Measurements from ENCODE around the gene HNRNPM. TPM values are rescaled to one million over a fixed set of nuclear protein-coding genes. Genes with fewer than 3 reads are reported as not detected.

Gene HNRNPM
- total RNA-seq, 1 experiment from 2014 or later = 298 TPM

DNA sequence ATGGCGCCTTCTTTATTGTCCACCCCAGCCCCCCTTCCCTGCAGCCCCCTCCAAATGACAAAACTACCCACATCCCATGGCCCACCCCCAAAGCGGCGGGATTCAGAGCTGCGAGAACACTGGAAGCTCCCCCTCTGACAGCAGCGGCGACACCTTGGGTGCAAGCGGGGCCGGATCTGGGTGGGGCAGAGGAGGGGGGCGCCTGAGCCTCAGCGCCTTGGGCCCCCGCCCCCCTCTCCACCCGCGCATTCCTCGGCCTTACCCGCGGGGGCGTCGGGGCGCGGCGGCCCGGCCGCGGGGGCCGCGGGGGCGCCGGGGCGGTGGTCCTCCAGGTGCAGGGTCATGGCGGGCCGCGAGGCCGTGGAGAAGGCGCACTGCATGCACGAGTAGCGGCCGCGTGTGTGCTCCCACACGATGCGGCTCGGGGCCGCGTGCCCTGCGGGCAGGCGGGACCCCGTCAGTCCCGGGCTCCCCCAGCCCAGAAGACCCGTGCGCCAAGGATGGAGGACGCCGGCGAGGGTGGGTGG lies 65.9 kb downstream of the HNRNPM start:
- no peaks in the 10 kb centered on the region for H4K20me1 ChIP-seq (ENCODE audit: insufficient read depth)
- H2AFZ ChIP-seq (ENCODE audit: low read depth, low read length, poor library complexity, severe bottlenecking) = no peak overlapping the region
- ChIA-PET CTCF (no interaction called here), RAD21 (ENCODE audit: low non-redundant PET in 1 of 2, low total read pairs in 2 of 2, uncharacterized antibody in 2 of 2, unreplicated experiment in 2 of 2) (no interaction called here), POLR2A (no interaction called here)
- no peak overlapping the region for H3K4me3 ChIP-seq (replicated peaks in 1 of 2; ENCODE audit: low read depth in 1 of 2, low read length in 2 of 2)
- BruUV-seq (replicated peaks) = no TSS peak
- intact Hi-C loops (cut with micrococcal nuclease) = loop anchor here (10.0 kb wide), 1 partner anchor 96 kb away; the partner anchor contains the start of gene MARCHF2
- ATAC-seq = no peak
- no peaks in the 10 kb centered on the region for H3K36me3 ChIP-seq (ENCODE audit: control insufficient read depth in 1 of 2, insufficient read depth in 2 of 2, low read length in 2 of 2)
- no peak for TF ChIP-seq POLR2A (IDR thresholded peaks at IDR 0.05; ENCODE audit: borderline replicate concordance, extremely low read depth, insufficient read depth, insufficient read length)
- TF ChIP-seq ZBTB33 (IDR thresholded peaks at IDR 0.05; ENCODE audit: extremely low read depth, insufficient replicate concordance, low read length) = no peak
- H3K4me1 ChIP-seq (ENCODE audit: control insufficient read depth in 1 of 2, insufficient read depth in 2 of 2, low read length in 2 of 2) = peaks cover 30 to 53% of the 10 kb centered on the region in 2 experiments
- H3K9me2 ChIP-seq (ENCODE audit: insufficient read depth) = no peaks in the 10 kb centered on the region
- no peaks in the 10 kb centered on the region for H3K79me2 ChIP-seq (ENCODE audit: insufficient read depth, low read length)
- H3K27me3 ChIP-seq (ENCODE audit: insufficient read depth, low read length) = no peaks in the 10 kb centered on the region
- no peak overlapping the region; the same call in 1 of the 2 replicates for H3K27ac ChIP-seq (ENCODE audit: low read depth, low read length)
- DNase-seq (ENCODE audit: low read depth, low spot score) = no peak
- no peak overlapping the region for H3K4me2 ChIP-seq (ENCODE audit: low read length)
- H3K9ac ChIP-seq (ENCODE audit: low read length) = no peak overlapping the region
- no peaks in the 10 kb centered on the region for H3K9me3 ChIP-seq (ENCODE audit: control insufficient read depth in 1 of 2, insufficient read depth in 1 of 2, low read depth in 1 of 2, low read length in 2 of 2)

DNA sequence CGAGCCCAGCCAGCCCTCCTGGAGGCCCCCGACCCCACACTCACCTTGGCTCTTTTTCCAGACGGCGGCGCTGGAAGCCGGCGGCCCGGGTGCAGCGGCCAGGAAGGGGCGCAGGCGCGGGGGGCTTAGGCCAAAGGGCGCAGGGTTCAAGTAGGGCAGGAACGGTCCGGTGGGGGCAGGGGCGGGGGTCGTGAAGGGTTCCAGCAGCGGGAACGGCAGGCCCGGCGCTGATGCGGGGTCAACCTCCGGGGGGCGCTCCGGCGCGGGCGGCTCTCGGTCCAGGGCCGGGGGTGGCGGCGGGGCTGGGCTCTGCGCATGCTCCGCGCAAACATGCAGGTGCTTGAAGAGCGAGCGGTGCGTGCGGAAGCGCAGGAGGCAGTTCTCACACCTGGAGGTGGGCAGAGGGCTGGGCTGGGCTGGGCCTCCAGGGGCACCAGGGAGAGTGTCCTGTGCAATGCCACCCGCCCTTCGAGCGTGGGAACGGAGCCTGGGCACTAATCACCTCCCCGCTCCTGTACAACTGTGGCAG lies 66.9 kb downstream of the HNRNPM start:
- Histone ChIP-seq H4K20me1 (ENCODE audit: insufficient read depth) (no peaks in the 10 kb centered on the region), H3K4me3 (replicated peaks in 1 of 2; ENCODE audit: low read depth in 1 of 2, low read length in 2 of 2) (peak overlapping the region; percentile 59 to 78), H3K4me2 (ENCODE audit: low read length) (peak overlapping the region; percentile 87), H3K36me3 (ENCODE audit: control insufficient read depth in 1 of 2, insufficient read depth in 2 of 2, low read length in 2 of 2) (no peaks in the 10 kb centered on the region), H3K27me3 (ENCODE audit: insufficient read depth, low read length) (no peaks in the 10 kb centered on the region), H2AFZ (ENCODE audit: low read depth, low read length, poor library complexity, severe bottlenecking) (no peak overlapping the region), H3K9me3 (ENCODE audit: control insufficient read depth in 1 of 2, insufficient read depth in 1 of 2, low read depth in 1 of 2, low read length in 2 of 2) (no peaks in the 10 kb centered on the region), H3K9me2 (ENCODE audit: insufficient read depth) (no peaks in the 10 kb centered on the region), H3K79me2 (ENCODE audit: insufficient read depth, low read length) (no peaks in the 10 kb centered on the region), H3K4me1 (ENCODE audit: control insufficient read depth in 1 of 2, insufficient read depth in 2 of 2, low read length in 2 of 2) (peaks cover 22 to 43% of the 10 kb centered on the region in 2 experiments), H3K27ac (ENCODE audit: low read depth, low read length) (peak overlapping the region; percentile 95), H3K9ac (ENCODE audit: low read length) (peak overlapping the region; percentile 50)
- intact Hi-C loops (cut with micrococcal nuclease) = loop anchor here (10.0 kb wide), 1 partner anchor 97 kb away; the partner anchor contains the start of gene MARCHF2
- TF ChIP-seq, protein P1, sequence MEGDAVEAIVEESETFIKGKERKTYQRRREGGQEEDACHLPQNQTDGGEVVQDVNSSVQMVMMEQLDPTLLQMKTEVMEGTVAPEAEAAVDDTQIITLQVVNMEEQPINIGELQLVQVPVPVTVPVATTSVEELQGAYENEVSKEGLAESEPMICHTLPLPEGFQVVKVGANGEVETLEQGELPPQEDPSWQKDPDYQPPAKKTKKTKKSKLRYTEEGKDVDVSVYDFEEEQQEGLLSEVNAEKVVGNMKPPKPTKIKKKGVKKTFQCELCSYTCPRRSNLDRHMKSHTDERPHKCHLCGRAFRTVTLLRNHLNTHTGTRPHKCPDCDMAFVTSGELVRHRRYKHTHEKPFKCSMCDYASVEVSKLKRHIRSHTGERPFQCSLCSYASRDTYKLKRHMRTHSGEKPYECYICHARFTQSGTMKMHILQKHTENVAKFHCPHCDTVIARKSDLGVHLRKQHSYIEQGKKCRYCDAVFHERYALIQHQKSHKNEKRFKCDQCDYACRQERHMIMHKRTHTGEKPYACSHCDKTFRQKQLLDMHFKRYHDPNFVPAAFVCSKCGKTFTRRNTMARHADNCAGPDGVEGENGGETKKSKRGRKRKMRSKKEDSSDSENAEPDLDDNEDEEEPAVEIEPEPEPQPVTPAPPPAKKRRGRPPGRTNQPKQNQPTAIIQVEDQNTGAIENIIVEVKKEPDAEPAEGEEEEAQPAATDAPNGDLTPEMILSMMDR (IDR thresholded peaks at IDR 0.05 in 2 of 3, conservative IDR thresholded peaks at IDR 0.05 in 1 of 3; ENCODE audit: borderline replicate concordance in 1 of 3, insufficient read depth in 1 of 3, low read depth in 2 of 3, low read length in 2 of 3) = peak in 2 of 3 experiments; percentile 33 to 55; a peak in 3 of 6 replicates
- TF ChIP-seq, protein P2, sequence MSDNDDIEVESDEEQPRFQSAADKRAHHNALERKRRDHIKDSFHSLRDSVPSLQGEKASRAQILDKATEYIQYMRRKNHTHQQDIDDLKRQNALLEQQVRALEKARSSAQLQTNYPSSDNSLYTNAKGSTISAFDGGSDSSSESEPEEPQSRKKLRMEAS (IDR thresholded peaks at IDR 0.05) = peak; percentile 48; the same call in 1 of the 2 replicates
- TF ChIP-seq RAD21 (IDR thresholded peaks at IDR 0.05; ENCODE audit: low read depth) = no peak
- peak; percentile 41 for ATAC-seq
- CTCF ChIA-PET = interaction anchor here (0.9 kb wide), 1 partner anchor 158 kb away, joined by 4 read pairs; no protein-coding TSS in a partner anchor
- POLR2A ChIA-PET = no interaction called here
- BruUV-seq (replicated peaks) = no TSS peak
- RAD21 ChIA-PET (ENCODE audit: low non-redundant PET in 1 of 2, low total read pairs in 2 of 2, uncharacterized antibody in 2 of 2, unreplicated experiment in 2 of 2) = no interaction called here
- DNase-seq (ENCODE audit: low read depth, low spot score) = peak; percentile 53

Data from HCT116 (cell line).